Neural cell (in vitro differentiated cells): ENCODE data around the gene MMP1. TPM values are rescaled to one million over a fixed set of nuclear protein-coding genes. Genes with fewer than 3 reads are reported as not detected.

Experiments used
- H2AFZ ChIP-seq: fragments of 200-600, 300-800 bp; sonication (generic), shearing (Covaris generic); 2 replicates; pipeline ENCODE4 v1.6.0; 2014; ENCODE audit warnings: low read depth, mild to moderate bottlenecking, antibody characterized with exemption, low read length, moderate library complexity
- H3F3A ChIP-seq: fragments of 200-600 bp; shearing (Covaris generic); 2 replicates; pipeline ENCODE4 v1.6.1; 2016; ENCODE audit warnings: mild to moderate bottlenecking, moderate library complexity, mixed read lengths, antibody characterized with exemption, low read length; ENCODE audit not compliant: insufficient read depth, poor library complexity, severe bottlenecking
- H3K27ac ChIP-seq: fragments of 200-600, 300-800 bp; sonication (generic), shearing (Covaris generic); 2 replicates; pipeline ENCODE4 v1.5.1; 2014; ENCODE audit warnings: mild to moderate bottlenecking, low read length, moderate library complexity
- H3K27me3 ChIP-seq: fragments of 300-800, 200-600 bp; sonication (generic), shearing (Covaris generic); 2 replicates; pipeline ENCODE4 v1.6.0; 2014; ENCODE audit warnings: mild to moderate bottlenecking, low read depth, low read length, moderate library complexity; ENCODE audit not compliant: insufficient read depth
- H3K36me3 ChIP-seq: fragments of 300-800, 200-600 bp; sonication (generic), shearing (Covaris generic); 2 replicates; pipeline ENCODE4 v1.5.1; 2014; ENCODE audit warnings: mild to moderate bottlenecking, antibody characterized with exemption, low read length, moderate library complexity; ENCODE audit not compliant: insufficient read depth
- H3K4me2 ChIP-seq: fragments of 300-800, 200-600 bp; sonication (generic), shearing (Covaris generic); 2 replicates; pipeline ENCODE4 v1.6.0; 2014; ENCODE audit warnings: mild to moderate bottlenecking, low read length
- H3K4me3 ChIP-seq: fragments of 300-800, 200-600 bp; sonication (generic), shearing (Covaris generic); 2 replicates; pipeline ENCODE4 v1.5.1; 2014; ENCODE audit warnings: mild to moderate bottlenecking, low read length, moderate library complexity
- H3K79me2 ChIP-seq: fragments of 200-600 bp; shearing (Covaris generic); replicated peaks from 2 replicates; pipeline ENCODE4 v1.6.0; 2014; ENCODE audit warnings: mild to moderate bottlenecking, low read length, moderate library complexity; ENCODE audit not compliant: insufficient read depth
- H3K9ac ChIP-seq: fragments of 300-800, 200-600 bp; sonication (generic), shearing (Covaris generic); 2 replicates; pipeline ENCODE4 v1.6.1; 2016; ENCODE audit warnings: mild to moderate bottlenecking, low read length, mixed read lengths
- H3K9me2 ChIP-seq: fragments of 200-600 bp; shearing (Covaris generic); 2 replicates; pipeline ENCODE4 v1.6.1; 2016; ENCODE audit warnings: mild to moderate bottlenecking, low read length, mixed read lengths; ENCODE audit not compliant: insufficient read depth
- H3K9me3 ChIP-seq: fragments of 200-600, 300-800 bp; sonication (generic), shearing (Covaris generic); 2 replicates; pipeline ENCODE4 v1.6.1; 2016; ENCODE audit warnings: mild to moderate bottlenecking, mixed run types, low read length, moderate library complexity, mixed read lengths
- H4K20me1 ChIP-seq: fragments of 200-600 bp; shearing (Covaris generic); 2 replicates; pipeline ENCODE4 v1.6.1; 2016; ENCODE audit warnings: mild to moderate bottlenecking, mixed run types; ENCODE audit not compliant: insufficient read depth
- CTCF ChIP-seq: fragments of 450-650 bp; IDR thresholded peaks from 2 replicates; pipeline ENCODE4 v1.5.1; 2014; ENCODE audit warnings: antibody characterized with exemption, mild to moderate bottlenecking, moderate library complexity; ENCODE audit not compliant: poor library complexity, severe bottlenecking
- EP300 ChIP-seq: fragments of 450-650 bp; conservative IDR thresholded peaks from 2 replicates; pipeline ENCODE4 v1.6.1; 2014; ENCODE audit warnings: antibody characterized with exemption, mild to moderate bottlenecking, moderate library complexity; ENCODE audit not compliant: poor library complexity, severe bottlenecking
- EZH2 ChIP-seq: fragments of 200-600, 300-800 bp; shearing (Covaris generic), sonication (generic); IDR thresholded peaks from 2 replicates; pipeline ENCODE4 v1.6.1; 2014; ENCODE audit warnings: antibody characterized with exemption, low read length, borderline replicate concordance, mild to moderate bottlenecking; ENCODE audit not compliant: insufficient read depth, poor library complexity, severe bottlenecking
- MXI1 ChIP-seq: fragments of 450-650 bp; conservative IDR thresholded peaks from 2 replicates; pipeline ENCODE4 v1.6.1; 2014; ENCODE audit warnings: antibody characterized with exemption, mild to moderate bottlenecking; ENCODE audit not compliant: poor library complexity, severe bottlenecking
- POLR2AphosphoS5 ChIP-seq: IDR thresholded peaks from 2 replicates; pipeline ENCODE4 v1.6.1; 2012
- RAD21 ChIP-seq: fragments of 450-650 bp; conservative IDR thresholded peaks from 2 replicates; pipeline ENCODE4 v1.6.1; 2014; ENCODE audit warnings: antibody characterized with exemption, mild to moderate bottlenecking, moderate library complexity
- REST ChIP-seq: IDR thresholded peaks from 2 replicates; pipeline ENCODE4 v1.6.1; 2012; ENCODE audit warnings: borderline replicate concordance
- SMC3 ChIP-seq: fragments of 450-650 bp; conservative IDR thresholded peaks from 2 replicates; pipeline ENCODE4 v1.6.1; 2014; ENCODE audit warnings: antibody characterized with exemption, mild to moderate bottlenecking, moderate library complexity; ENCODE audit not compliant: poor library complexity
- TAF1 ChIP-seq: IDR thresholded peaks from 2 replicates; pipeline ENCODE4 v1.6.1; 2012; ENCODE audit warnings: low read depth
- polyA plus RNA-seq: library from polyadenylated mRNA; depleted of rRNA; stranded (reverse); fragments of >200 nt; gene quantifications from 2 replicates; pipeline ENCODE4 v1.2.3, GENCODE V29; 2014

The MMP1 gene
- polyA plus RNA-seq, 1 donor from 2014 or later: not detected

GRCh38 chr11:102799681-102800340 lies 1.9 kb upstream of the MMP1 start:
- Histone ChIP-seq H3K9me3 (no peaks in the 10 kb centered on the region), H4K20me1 (no peaks in the 10 kb centered on the region), H3K27me3 (no peaks in the 10 kb centered on the region), H3K9ac (no peak overlapping the region), H3K4me2 (no peak overlapping the region), H3K9me2 (no peaks in the 10 kb centered on the region), H2AFZ (no peak overlapping the region), H3K79me2 (no peaks in the 10 kb centered on the region), H3K4me3 (no peak overlapping the region), H3K36me3 (no peaks in the 10 kb centered on the region), H3K27ac (no peak overlapping the region), H3F3A (no peaks in the 10 kb centered on the region)
- TF ChIP-seq EP300 (no peak), TAF1 (no peak), CTCF (no peak), SMC3 (no peak), MXI1 (no peak), RAD21 (no peak), REST (no peak), EZH2 (no peak), POLR2AphosphoS5 (no peak)

- H3K9me2 ChIP-seq: no peaks in the 10 kb centered on the region
- no peaks in the 10 kb centered on the region for H3F3A ChIP-seq
- TF ChIP-seq TAF1: no peak
- no peak for TF ChIP-seq CTCF
- TF ChIP-seq RAD21: no peak
- no peak for TF ChIP-seq EP300
- no peak for TF ChIP-seq POLR2AphosphoS5
- TF ChIP-seq EZH2: no peak
- no peak for TF ChIP-seq REST
- H3K36me3 ChIP-seq: no peaks in the 10 kb centered on the region
- H4K20me1 ChIP-seq: no peaks in the 10 kb centered on the region
- H3K9me3 ChIP-seq: no peaks in the 10 kb centered on the region
- H3K27me3 ChIP-seq: no peaks in the 10 kb centered on the region
- no peaks in the 10 kb centered on the region for H3K79me2 ChIP-seq
- no peak overlapping the region for H3K4me3 ChIP-seq
- H2AFZ ChIP-seq: no peak overlapping the region
- no peak overlapping the region for H3K9ac ChIP-seq
- H3K27ac ChIP-seq: no peak overlapping the region
- no peak overlapping the region for H3K4me2 ChIP-seq
Observed at GRCh38 chr11:102794382-102794781, 3.6 kb downstream of the MMP1 start.
